Activated naive CD4-positive, alpha-beta T cell treated with Interleukin-2 at 50 U/mL for 16 hours (primary cell): ENCODE data around the gene ACTRT2.

ENCODE experiments used
- DNase-seq: peaks from one replicate; pipeline ENCODE4 v3.0.0-alpha.2; 2020

The ACTRT2 gene

DNA sequence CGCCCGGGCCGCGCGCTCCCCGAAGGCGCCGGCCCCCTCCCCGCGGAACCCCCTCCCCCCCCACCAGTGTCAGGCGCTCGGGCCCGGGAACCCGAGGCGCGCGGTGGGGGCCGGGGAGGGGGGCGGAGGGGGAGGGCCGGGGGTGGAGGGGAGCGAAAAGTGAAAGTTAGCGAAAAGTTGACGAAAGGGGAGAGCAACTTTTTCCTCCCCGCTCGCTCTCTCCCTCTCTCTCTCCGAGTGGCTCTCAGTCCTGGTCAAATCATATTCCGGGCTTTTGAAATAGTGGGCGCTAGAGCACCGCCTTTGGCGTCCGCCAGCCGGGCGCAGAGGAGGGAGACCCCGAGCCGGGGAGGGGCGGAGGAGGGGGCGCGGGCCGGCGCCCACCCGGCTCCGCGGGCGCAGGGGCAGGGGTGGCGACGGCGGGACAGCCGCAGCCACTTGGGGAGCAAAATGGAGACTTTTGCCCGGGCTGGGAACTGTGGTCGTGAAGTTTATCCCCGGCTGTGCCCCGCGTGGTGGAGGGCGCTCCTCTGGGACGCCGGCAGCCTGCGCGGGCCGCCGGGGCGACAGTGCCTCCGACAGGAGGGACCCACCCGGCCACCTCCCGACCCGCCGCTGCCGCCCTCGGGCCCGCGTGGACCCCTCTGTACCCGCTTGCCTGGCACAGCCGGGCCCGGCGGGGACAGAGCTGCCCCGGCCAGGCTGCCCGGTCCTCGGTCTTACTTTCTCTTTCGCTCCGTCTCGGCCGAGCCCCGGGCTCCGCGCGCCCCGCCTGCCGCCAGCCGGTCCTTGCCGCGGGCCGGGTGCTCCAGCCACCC lies 48.4 kb downstream of the ACTRT2 start:
- no peak for DNase-seq

DNA sequence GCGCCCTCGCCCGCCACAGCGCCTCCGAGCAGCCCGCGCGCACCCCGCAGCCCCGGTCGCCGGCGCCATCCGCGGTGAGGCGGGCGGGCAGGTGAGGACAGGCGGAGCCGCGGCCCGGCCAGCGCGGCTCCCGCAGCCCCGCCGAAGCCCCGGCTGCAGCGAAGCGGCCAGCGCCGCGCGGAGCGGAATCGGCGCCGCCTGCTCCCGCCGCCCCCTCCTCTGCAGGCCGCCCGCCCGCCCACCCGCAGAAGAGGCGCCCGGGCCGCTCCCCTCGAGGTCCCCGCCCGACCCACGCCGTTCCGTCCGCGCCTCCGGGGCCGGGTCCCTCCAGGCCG lies 49.0 kb downstream of the ACTRT2 start:
- no peak for DNase-seq

DNA sequence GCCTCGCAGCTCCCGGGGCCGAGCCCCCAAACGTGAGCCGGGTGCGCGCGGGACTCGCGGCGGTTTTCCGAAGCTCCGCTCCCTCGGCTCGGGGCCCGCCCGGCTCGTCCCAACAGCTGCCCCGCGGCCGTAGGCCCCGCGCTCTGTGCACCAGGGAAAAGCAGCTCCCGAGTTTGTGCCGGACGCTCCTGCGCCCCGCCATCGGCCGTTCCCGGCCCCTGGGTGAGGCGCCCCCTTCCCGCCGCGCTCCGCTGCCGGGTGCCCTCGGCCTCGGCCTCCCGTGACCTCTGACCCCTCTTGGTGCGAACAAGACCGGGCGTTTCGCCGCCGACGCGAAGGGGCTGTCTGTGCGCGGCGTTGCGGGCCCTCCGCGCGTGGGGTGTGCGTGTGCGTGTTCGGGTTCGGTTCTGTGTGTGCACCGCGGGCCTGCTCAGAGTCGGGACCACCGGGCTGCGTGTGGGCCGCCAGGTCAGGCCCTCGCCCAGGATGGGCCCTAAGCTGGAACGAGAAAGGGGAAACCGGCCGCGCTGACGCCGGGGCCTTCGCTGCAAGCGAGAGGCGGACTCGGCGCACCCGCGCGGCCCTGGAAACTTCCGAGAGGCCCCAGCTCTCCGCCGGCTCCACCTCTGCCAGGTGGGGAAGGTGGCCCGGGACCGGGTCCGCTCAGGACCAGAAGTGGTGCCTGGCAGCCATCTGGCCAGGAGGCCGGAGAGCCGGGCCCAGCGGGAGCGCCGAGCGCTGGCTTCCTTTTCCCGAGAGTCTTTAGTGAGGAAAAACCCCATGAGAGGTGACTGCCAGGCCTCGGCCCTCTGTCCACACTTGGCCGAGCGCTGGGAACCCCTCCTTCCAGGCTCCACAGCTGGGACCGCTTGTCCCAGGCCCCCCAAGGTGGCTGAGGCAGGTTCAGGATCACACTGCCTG lies 49.6 kb downstream of the ACTRT2 start:
- no peak for DNase-seq

DNA sequence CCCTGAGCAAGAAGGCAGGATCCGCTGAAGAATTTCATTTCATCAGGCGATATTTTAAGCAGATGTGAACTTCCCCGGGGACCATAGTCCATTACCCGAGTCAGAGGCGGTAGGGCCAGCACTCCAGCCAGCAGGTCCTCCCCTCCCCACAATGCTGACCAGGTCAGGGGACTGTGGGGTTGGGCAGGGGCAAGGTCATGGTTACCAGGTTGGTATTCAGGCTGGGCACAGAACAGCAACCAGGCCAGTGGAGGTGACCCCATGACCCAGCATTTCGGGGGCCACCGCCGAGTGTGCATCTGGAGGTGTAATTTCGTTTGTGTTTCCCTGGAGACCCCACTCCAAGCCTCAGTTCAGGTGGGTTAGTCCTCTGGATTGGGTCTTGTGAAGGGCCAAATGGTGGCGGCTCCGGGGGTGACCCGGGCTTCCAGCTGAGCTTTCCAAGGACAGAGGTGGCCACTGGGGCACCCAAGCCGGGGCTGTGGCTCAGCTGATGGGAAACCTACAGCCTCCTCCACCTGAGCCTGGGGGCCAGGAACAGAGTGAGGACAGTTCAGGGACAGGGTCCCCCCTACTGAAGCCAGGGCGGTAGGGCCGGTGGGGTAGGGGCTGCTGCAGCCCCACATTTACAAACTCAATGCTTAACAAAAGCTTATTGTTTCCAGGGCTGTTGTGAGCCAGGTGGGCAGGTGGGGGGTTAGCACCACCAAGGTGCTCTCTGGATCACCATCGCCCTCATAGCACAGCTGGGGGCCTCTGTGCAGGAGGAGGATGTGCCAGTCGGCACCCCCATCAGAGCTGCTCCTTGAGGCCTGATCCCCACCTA lies 50.5 kb downstream of the ACTRT2 start:
- no peak for DNase-seq
